Astrocyte (in vitro differentiated cells and primary cell): ENCODE results near the gene KNDC1.

ENCODE experiments used
- EZH2 ChIP-seq: IDR thresholded peaks from 2 replicates; pipeline ENCODE4 v1.6.1; 2012; ENCODE audit warnings: mild to moderate bottlenecking, low read length, inconsistent platforms; ENCODE audit not compliant: insufficient read depth
- TF ChIP-seq, protein P1 (sequence below): IDR thresholded peaks from 2 replicates; pipeline ENCODE4 v1.5.1; 2011; ENCODE audit warnings: low read depth, mild to moderate bottlenecking, inconsistent platforms, low read length, moderate library complexity; ENCODE audit not compliant: insufficient read depth

DNA sequence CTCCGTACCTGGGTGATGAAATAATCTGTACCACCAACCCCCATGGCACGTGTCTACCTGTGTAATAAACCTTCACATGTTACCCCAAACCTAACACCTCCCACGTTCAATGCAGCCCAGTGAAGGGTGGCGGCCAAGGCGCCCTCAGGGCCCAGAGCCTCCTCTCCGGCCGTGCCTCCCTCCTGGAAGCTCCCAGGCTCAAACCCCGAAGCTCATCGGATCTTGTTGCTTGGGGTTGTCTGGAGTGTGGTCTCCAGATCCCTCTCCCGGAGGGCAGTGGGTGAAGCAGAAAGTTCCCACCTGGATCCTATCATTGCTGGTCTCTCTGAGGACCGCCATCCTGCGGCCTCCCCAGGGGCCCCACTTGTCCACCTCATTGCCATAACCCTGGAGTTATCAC, 9.4 kb upstream of the KNDC1 start:
- TF ChIP-seq, protein P1, sequence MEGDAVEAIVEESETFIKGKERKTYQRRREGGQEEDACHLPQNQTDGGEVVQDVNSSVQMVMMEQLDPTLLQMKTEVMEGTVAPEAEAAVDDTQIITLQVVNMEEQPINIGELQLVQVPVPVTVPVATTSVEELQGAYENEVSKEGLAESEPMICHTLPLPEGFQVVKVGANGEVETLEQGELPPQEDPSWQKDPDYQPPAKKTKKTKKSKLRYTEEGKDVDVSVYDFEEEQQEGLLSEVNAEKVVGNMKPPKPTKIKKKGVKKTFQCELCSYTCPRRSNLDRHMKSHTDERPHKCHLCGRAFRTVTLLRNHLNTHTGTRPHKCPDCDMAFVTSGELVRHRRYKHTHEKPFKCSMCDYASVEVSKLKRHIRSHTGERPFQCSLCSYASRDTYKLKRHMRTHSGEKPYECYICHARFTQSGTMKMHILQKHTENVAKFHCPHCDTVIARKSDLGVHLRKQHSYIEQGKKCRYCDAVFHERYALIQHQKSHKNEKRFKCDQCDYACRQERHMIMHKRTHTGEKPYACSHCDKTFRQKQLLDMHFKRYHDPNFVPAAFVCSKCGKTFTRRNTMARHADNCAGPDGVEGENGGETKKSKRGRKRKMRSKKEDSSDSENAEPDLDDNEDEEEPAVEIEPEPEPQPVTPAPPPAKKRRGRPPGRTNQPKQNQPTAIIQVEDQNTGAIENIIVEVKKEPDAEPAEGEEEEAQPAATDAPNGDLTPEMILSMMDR, result no peak
- no peak for TF ChIP-seq EZH2
